HG03521 (cell line): ENCODE measurements around the gene TPSD1.
"Not testable (repeated sequence)": the region's sequence is repeated elsewhere in the genome, so short reads cannot be mapped to it uniquely, and the experiment has no call there.

Experiments used
- ATAC-seq: cut with Tn5 transposase; IDR thresholded peaks from one replicate; pipeline ENCODE4 v1.9.1; 2021; ENCODE audit warnings: mild to moderate bottlenecking, moderate library complexity; ENCODE audit not compliant: unreplicated experiment

TPSD1 gene

GRCh38 chr16:1240436-1240835, 15.4 kb upstream of the TPSD1 start, which contains the start of gene TPSAB1:
TPSAB1 (plus strand) TSS chr16:1240705; CDS start chr16:1240939, 234 bp downstream.
- not testable (repeated sequence) for ATAC-seq

GRCh38 chr16:1241081-1241480, 14.8 kb upstream of the TPSD1 start:
- ATAC-seq: not testable (repeated sequence)

GRCh38 chr16:1243363-1243762, 12.5 kb upstream of the TPSD1 start:
- ATAC-seq: not testable (repeated sequence)

GRCh38 chr16:1243907-1244850, 11.7 kb upstream of the TPSD1 start:
- not testable (repeated sequence) for ATAC-seq

- no peak for ATAC-seq
These were observed 11.0 kb upstream of the TPSD1 start for GRCh38 chr16:1244881-1245280.

- ATAC-seq: no peak
These were observed 10.3 kb upstream of the TPSD1 start for GRCh38 chr16:1245452-1246020.

- ATAC-seq: not testable (repeated sequence)
These were observed 7.8 kb upstream of the TPSD1 start for GRCh38 chr16:1247903-1248537.

- ATAC-seq: not testable (repeated sequence)
These were observed 6.7 kb upstream of the TPSD1 start for GRCh38 chr16:1249031-1249755.

GRCh38 chr16:1253701-1254364, 2.0 kb upstream of the TPSD1 start:
- ATAC-seq: not testable (repeated sequence)

- ATAC-seq: not testable (repeated sequence)
These were observed 1.0 kb upstream of the TPSD1 start for GRCh38 chr16:1254821-1255220.

GRCh38 chr16:1256296-1256873, 516 bp downstream of the TPSD1 start:
- not testable (repeated sequence) for ATAC-seq

- no peak for ATAC-seq
These were observed 1.0 kb downstream of the TPSD1 start for GRCh38 chr16:1256874-1257322.

GRCh38 chr16:1257561-1258224, 1.8 kb downstream of the TPSD1 start:
- ATAC-seq: no peak

- no peak for ATAC-seq
These were observed 2.3 kb downstream of the TPSD1 start for GRCh38 chr16:1258225-1258600.

GRCh38 chr16:1258906-1259759, 3.3 kb downstream of the TPSD1 start:
- no peak for ATAC-seq

GRCh38 chr16:1259760-1260068, 3.8 kb downstream of the TPSD1 start:
- ATAC-seq: no peak

GRCh38 chr16:1260101-1260680, 4.3 kb downstream of the TPSD1 start:
- ATAC-seq: no peak
